Right lung (tissue), 10 donors: ENCODE results near the gene GADD45G. TPM values are rescaled to one million over a fixed set of nuclear protein-coding genes. Genes with fewer than 3 reads are reported as not detected.

Experiments
- DNase-seq, 2 donors: peaks; one replicate each; pipeline ENCODE4 v3.0.0-alpha.2; 2013
- long read RNA-seq, 8 donors: transcript quantifications; one replicate each; lab custom pipeline, GENCODE V29; 2026
- polyA plus RNA-seq, 5 donors: library from polyadenylated mRNA; unstranded; fragments of 120-200 nt; gene quantifications; one replicate each; pipeline versions ENCODE4 v1.2.1 to v1.2.3, GENCODE V29; 2013; ENCODE audit warnings: inconsistent platforms in 1 of 5, low replicate concordance in 1 of 5; ENCODE audit not compliant: insufficient read length in 5 of 5, insufficient read depth in 1 of 5

Gene GADD45G
- 1 to 10 TPM; 3.0 to 7.1 (median 4.8) TPM for polyA plus RNA-seq
- long read RNA-seq, donor 1, transcript GADD45G-201 (4 exons, 1,065 nt): major isoform, 9 of 10 reads
- long read RNA-seq, donor 1, partial matches to known transcripts: 0 of 10 reads
- long read RNA-seq, donor 1, other reads (novel, unspliced or antisense): 0 of 10 reads
- long read RNA-seq, donor 2, partial matches to known transcripts: 0 of 5 reads
- long read RNA-seq, donor 2, other reads (novel, unspliced or antisense): 0 of 5 reads
- long read RNA-seq, donor 3, partial matches to known transcripts: 0 of 3 reads
- long read RNA-seq, donor 3, other reads (novel, unspliced or antisense): 0 of 3 reads
- long read RNA-seq, donor 4, partial matches to known transcripts: 0 of 4 reads
- long read RNA-seq, donor 4, other reads (novel, unspliced or antisense): 0 of 4 reads
- long read RNA-seq, donor 5, partial matches to known transcripts: 0 of 4 reads
- long read RNA-seq, donor 5, other reads (novel, unspliced or antisense): 0 of 4 reads
- long read RNA-seq, donor 6, transcript GADD45G-201 (4 exons, 1,065 nt): major isoform, 7 of 7 reads
- long read RNA-seq, donor 6, partial matches to known transcripts: 0 of 7 reads
- long read RNA-seq, donor 6, other reads (novel, unspliced or antisense): 0 of 7 reads
- long read RNA-seq, donor 7, transcript GADD45G-201 (4 exons, 1,065 nt): major isoform, 5 of 5 reads
- long read RNA-seq, donor 7, partial matches to known transcripts: 0 of 5 reads
- long read RNA-seq, donor 7, other reads (novel, unspliced or antisense): 0 of 5 reads
- long read RNA-seq, donor 8, partial matches to known transcripts: 0 of 4 reads
- long read RNA-seq, donor 8, other reads (novel, unspliced or antisense): 0 of 4 reads

GRCh38 chr9:89604729-89605464 lies at the start of gene GADD45G:
Gene GADD45G, plus strand, starts transcription at chr9:89605012. Its CDS starts 110 bp downstream, at chr9:89605122.
- peak; percentile 91 for DNase-seq

DNA sequence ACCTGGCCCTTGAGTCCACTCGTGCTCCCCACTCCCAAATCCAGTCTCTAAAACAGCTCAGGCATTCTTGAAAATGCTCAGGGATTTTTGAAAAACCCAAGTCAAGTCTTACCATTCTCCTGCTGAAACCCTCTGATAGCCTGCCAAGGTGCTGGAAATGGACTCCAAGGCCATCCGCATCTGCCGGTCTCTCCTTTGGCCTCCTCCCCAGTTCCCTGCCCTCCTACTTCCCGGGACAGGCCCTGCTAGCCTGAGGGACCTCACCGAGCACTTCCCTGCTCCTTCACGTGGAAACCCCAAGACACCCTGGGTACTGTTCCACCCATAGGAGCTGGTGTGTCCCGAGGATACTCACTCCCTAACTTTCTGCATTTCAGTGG lies 49.8 kb upstream of the GADD45G start:
- DNase-seq: no peak

GRCh38 chr9:89555451-89556375 lies 49.1 kb upstream of the GADD45G start:
- DNase-seq: no peak

DNA sequence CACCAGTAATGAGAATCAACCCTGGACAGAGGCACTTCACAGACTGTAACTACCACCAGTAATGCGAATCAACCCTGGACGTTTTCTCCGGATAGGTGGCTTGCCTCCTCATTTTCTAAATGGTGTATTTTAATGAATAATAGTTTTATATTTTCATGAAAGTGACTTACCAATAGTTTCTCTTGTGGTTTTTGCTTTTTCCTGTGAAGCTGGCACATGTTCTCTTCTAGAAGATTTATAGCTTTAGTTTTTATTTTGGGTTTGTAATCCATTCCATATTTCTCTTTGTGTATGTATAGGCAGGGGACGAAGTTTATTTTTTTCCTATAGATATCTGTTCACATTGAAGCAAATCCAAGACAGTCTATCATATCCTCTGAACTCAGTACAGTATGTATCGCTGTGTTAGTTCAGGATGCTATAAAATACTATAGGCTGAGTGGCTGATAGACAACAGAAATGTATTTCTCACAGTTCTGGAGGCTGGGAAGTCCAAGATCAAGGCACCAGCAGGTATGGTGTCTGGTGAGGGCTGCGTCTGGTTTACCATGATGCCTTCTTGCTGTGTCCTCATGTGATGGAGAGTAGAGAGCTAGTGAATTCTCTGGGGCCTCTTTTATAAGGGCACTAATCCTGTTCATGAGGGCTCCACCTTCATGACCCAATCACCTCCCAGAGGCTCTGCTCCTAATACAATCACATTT lies 46.5 kb upstream of the GADD45G start:
- no peak for DNase-seq

- no peak for DNase-seq
Measured at GRCh38 chr9:89558948-89559347, 45.9 kb upstream of the GADD45G start.

DNA sequence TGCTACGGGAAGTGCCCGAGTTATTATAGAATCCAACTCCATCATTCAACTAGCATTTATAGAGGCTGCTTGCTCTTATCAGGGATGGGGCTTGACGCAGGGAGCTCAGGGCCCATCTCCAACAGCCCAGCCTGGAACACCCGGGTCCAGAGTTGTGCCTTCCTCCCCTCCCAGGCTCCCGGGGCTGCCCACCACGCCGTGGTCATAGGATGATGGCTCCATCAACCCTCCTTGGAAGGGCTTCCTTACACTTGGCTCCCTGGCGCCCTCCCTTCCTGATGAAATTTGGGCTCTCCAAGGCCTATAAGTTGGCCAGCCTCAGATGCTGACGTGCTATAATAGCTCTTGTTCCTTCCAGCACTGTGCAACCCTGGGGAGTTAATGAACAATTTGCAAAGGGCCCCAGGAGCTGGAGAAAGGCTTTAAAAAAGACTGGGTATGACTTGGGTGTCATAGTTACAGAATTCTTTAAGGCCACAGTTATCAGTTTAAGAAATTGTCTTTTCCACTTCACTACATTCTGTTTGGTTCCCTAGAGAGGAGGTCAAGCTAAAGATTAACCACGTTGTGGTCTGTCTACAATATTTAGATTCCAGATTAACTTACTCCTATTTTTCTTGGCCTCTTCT lies 42.5 kb upstream of the GADD45G start:
- no peak for DNase-seq

DNA sequence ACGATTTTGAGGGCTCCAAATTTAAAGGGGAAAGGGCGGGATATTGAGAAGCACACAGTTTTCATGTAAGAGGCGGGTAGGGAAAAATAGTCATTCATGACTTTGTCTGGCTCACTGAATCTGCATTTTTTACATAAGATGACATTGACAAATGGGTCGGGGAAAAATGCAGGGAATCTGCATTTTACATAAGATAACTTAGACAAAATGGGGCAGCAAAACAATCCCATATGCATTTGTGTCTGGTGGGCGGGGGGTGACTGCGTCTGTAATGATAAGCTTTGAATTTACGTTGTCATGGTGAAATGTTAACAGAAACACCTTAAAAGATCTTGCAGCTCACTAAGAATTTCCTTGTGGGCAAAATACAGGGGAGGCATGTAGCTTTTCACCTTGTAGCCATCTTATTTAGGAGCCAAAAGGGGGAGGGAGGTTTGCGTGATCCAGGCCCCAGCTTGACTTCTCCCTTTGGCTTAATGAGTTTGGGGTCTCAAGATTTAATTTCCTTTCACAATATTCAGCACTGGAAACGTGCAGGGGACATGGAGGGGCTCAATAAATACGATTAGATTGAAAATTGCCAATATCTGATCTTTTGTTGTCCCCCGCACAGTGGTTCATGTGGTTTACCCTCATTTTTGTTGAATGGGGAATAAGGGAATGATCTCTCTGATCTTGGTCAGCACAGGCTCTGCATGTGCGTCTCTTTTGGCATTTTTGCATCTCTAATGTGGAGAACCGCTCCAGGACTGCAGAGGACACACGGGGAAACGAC lies 41.1 kb upstream of the GADD45G start:
- no peak for DNase-seq

- no peak for DNase-seq
Measured at GRCh38 chr9:89564346-89564878, 40.4 kb upstream of the GADD45G start.

DNA sequence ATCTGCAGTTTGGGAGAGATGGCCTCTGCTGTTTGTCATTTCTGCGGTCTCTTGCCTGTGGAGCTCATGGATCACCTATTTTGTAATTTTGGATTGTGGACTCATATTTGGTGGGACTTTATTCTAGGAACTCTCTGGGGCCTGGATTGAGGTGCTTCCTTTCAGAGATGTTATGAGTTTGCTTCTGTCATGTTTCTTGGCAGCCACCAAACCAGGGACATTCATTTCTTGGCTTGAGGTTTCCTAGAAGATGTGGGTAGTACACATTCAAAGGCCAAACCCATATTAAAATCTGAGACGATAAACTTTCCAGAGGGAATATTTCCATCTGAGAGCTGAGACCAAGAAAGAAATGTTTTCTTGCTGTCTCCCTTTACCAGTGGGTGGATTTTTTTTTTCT lies 37.2 kb upstream of the GADD45G start:
- no peak for DNase-seq

DNA sequence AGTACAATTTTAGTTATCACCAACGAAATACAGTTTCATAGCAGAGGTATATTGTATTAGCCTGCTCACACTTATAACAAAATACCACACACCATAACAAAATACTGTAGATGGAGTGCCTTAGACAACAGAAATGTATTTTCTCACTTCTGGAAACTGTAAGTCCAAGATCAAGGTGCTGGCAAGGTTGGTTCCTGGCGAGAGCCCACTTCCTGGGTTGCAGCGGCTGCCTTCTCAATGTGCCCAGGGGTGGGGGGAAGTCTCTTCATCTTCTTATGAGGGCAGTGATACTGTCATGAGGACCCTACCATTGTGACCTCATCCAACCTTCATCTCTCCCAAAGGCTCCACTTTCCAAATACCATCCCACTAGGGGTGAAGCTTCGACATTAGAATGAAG lies 30.5 kb upstream of the GADD45G start:
- no peak for DNase-seq

DNA sequence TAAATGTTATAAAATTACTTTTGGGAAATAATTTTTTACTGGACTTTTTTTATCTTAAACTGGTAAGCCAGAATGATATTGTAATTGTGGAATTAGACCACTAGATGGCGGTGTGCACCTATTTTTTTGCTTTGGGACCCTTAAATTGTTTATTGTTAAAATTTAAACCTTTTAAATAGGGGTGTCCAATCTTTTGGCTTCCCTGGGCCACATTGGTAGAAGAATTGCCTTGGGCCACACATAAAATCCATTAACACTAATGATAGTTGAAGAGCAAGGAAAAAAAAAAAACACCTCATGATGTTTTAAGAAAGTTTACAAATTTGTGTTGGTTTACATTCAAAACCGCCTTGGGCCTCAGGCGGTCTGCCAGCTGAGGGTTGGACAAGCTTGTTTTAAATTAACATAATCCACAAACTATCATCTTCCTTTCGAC lies 28.4 kb upstream of the GADD45G start:
- DNase-seq: no peak

DNA sequence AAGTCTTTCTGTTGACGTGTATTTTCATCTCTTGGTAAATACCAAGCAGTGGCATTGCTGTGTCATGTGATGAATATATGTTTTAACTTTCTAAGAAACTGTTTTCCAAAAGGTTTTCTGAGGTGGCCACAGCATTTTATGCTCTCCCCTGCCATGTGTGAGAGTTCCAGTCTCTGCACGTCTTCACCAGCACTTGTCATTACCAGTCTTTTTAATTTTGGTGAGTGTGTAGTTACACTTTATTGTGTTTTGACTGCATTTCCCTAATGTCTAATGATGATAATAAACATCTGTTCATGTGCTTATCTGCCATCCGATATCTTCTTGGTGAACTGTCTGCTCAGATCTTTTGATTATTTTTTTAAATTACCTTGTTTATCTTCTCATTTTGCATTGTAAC lies 27.4 kb upstream of the GADD45G start:
- no peak for DNase-seq

- no peak for DNase-seq
Measured at GRCh38 chr9:89579741-89580385, 24.9 kb upstream of the GADD45G start.

- peak in 1 of 2 donors; percentile 36 for DNase-seq
Measured at GRCh38 chr9:89586311-89586710, 18.5 kb upstream of the GADD45G start.

- DNase-seq: no peak
Measured at GRCh38 chr9:89588271-89588879, 16.4 kb upstream of the GADD45G start.

- DNase-seq: no peak
Measured at GRCh38 chr9:89590415-89590814, 14.4 kb upstream of the GADD45G start.
